ENCODE data around the gene SLC13A4.
"Not testable (repeated sequence)": the region's sequence is repeated elsewhere in the genome, so short reads cannot be mapped to it uniquely, and the experiment has no call there.

SLC13A4 gene

DNA sequence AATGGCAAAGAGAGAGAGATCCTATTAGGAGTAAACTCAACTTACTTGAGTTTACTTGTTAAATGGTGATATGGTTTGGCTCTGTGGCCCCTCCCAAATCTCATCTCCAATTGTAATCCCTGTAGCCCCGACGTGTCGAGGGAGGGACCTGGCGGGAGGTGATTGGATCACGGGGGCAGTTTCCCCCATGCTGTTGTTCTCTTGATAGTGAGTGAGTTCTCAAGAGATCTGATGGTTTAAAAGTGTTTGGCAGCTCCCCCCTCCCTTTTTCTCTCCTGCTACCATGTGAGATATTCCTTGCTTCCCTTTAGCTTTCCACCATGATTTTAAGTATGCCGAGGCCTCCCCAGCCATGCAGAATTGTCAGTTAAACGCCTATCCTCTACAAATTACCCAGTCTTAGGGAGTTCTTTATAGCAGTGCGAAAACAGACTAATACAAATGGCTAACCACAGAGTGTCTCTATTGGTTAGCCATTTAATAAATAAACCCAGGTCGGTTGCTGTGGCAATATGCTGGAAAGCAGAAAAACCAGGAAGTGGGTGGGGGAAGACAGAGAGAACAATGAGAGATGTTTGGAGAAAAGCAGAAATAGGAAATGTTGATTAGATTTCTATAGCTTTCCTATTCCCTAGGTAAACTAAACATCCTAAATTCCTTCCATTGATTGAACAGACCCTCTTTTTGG lies 68.7 kb downstream of the SLC13A4 start:
- no peak for DNase-seq

DNA sequence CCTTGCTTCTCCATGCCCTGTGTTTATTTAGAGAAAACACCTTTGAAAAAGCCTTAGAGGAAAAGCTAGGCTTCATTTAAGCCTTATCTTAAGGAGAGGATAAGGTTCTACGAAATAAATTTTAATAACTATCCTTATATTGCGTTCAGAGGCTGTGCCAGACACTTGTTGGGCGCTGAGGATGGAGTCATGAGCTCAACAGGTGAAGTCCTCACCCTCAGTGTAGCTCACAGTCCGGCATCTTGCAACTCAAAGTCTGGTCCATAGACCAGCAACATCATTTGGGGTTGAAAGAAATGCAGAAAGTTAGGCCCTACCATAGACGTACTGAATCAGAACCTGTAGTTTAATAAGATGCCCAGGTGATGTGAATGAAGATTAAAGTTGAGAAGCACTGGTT lies 69.4 kb downstream of the SLC13A4 start:
- no peak for DNase-seq

DNA sequence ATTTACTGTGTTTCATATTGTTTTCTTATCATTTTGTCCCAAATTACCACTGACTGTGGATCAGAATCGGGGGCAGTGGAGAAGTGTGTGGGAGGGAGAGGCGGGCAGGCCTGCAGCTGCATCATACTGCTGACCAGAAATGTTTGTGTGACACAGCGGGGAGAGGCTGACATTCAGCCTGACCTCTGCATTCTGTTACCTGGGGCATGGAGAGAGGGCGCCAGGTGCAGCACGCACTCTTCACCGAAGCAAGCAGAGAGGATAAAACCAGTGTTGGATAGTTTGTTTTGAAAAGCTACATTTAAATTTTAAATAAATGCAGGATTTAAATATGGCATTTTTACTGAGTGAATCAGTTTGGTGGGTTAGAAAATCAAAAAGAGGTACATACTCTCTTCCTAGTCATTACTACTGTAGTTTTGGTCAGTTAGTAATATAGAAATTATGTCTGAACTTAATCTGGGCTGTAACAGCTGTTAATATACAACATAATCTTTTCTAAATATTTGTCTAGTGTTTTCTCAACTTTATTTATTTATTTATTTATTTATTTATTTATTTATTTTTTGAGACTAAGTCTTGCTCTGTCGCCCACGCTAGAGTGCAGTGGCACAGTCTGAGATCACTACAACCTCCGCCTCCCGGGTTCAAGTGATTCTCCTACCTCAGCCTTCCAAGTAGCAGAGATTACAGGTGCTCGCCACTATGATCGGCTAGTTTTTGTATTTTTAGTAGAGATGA lies 74.5 kb downstream of the SLC13A4 start:
- DNase-seq, result no peak

DNA sequence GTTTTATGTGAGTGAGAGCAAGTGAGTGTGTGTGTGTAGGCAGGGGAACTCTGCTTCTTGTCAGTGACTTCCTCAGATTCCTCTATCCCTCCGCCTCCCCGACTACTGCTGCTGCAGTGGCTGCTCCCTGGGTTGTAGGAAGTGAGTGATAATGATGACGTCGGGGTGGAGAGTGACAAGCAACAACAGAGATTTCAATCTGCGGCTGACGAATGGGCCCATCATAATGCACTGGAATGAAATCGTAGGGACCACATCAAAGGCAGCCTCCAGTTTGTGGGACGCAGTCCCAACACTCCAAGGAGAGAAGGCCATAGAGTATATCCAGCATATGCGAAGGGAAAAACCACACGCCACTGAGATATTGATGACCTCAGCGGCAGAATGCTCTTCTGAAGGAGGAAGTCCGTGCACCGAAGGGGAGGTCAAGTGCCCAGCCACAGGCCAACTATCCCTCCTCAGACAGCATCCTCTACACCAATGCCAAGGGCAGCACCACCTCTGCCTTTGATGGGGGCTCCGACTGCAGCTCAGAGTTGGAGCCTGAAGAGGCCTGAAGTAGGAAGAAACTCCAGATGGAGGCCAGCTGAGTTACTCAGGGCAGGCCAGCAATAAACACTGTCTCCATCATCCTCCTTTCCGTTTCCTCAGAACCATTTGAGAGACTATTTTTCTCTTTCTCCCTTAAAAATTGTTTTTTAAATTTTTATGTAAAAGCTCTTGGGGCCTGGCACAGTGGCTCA lies 77.0 kb downstream of the SLC13A4 start:
- no peak for DNase-seq

DNA sequence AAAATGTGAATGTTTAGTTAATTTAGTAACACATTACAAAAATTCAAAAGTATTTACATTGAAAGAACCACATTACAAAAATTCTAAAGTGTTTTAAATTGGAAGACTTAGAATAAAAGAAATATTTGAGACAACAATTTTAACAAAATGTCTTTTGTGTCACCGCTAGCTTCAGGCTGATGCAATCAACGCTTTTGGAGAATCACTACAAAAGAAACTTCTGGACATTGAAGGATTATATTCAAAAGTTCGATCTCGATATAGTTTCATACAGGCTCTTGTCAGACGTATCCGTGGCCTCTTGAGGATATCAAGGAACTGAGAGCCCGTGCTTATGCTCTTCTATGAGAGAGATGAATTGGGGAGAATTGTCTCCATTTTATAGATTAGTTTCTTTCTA lies 79.8 kb downstream of the SLC13A4 start:
- DNase-seq, result no peak

DNA sequence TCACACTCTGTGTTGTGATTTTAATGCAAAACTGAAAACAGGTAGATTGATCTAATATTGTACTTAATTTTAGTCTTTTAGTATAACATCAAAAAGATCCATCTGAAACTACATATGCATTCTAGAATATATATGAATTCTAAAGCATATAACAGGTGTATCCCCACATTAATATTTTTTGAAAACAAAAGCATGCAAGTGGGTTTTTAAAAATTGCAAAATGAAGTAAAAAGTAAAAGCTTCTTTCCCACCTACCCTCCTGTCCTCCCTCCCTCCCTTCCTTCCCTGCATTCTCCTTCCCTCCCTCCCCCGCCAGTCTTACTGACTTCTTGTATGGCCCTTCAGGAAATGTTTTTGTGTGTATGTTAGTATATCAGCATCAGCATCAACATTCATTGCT lies 80.2 kb downstream of the SLC13A4 start:
- no peak for DNase-seq

DNA sequence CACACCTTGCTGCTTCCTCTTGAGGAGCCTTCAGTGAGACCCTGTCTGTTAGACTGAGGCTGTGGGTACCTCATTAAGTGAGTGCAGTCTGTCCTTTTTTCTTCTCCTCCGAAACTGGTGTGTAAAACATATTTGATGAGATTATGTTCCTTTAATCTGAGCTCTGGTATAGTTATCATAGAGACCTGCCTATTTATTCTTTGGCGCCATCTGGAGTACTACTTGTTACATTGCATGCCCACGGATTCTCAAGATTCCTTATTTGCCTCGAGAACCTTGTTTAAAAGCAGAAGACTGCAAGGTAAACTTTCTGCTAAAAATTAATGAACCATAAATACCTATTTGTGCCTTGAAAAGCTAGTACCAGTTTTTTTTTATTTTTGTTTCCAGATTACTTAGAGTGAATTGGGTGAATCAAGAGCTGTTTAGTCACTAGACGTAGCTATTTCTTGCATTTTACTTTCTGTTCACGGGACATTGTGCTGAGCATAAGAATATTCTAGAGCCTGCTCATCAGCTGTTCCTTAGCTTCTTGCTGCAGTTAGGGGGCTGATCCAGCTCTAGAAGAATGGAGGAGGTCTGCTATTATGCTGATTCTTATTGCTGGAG lies 82.6 kb downstream of the SLC13A4 start:
- DNase-seq, result peak in 2 of 6 experiments; percentile 43 to 48

DNA sequence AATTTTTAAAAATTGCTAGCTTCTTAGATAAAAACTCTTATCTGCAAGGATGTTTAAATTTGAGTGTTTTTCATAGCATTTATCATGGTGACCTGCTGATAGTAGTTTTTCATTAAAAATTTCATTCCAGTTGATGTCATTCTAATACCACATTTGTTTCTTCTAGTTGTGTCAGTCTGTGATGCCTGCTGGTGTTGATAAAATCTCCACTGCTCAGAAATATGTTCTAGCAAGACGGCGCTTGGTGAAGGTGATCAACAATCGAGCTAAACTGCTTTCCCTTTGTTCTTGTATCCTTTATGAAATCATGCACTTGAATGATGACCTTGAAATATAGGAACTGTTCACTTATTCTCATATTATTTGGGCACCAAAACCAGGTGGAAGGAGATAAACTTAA lies 83.3 kb downstream of the SLC13A4 start:
- DNase-seq, result no peak

DNA sequence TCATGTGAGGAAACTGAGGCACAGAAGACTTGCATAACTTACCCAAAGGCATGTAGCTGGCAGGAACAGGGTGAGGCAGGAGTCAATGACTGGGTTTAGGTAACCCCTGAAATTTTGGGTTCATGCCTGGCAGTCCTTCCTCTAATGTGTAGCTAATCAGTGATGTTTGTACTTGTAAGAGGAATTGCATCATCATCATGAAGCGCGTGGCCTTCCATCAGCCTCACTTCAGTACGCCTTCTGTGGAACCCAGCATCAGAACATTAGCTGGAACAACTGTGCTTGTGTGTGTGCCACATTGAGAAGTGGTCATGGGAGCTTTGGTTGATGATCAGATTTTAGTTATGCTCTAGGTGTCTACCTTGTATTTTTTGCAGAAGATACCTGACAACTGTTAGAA lies 83.8 kb downstream of the SLC13A4 start:
- no peak for DNase-seq

DNA sequence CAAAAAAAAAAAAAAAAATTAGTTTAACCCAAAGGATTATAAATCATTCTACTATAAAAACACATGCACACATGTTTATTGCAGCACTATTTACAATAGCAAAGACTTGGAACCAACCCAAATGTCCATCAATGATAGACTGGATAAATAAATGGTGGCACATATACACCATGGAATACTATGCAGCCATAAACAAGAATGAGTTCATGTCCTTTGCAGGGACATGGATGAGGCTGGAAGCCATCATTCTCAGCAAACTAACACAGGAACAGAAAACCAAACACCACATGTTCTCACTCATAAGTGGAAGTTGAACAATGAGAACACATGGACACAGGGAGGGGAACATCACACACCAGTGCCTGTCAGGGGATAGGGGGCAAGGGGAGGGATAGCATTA lies 88.3 kb downstream of the SLC13A4 start:
- not testable (repeated sequence) for DNase-seq

DNA sequence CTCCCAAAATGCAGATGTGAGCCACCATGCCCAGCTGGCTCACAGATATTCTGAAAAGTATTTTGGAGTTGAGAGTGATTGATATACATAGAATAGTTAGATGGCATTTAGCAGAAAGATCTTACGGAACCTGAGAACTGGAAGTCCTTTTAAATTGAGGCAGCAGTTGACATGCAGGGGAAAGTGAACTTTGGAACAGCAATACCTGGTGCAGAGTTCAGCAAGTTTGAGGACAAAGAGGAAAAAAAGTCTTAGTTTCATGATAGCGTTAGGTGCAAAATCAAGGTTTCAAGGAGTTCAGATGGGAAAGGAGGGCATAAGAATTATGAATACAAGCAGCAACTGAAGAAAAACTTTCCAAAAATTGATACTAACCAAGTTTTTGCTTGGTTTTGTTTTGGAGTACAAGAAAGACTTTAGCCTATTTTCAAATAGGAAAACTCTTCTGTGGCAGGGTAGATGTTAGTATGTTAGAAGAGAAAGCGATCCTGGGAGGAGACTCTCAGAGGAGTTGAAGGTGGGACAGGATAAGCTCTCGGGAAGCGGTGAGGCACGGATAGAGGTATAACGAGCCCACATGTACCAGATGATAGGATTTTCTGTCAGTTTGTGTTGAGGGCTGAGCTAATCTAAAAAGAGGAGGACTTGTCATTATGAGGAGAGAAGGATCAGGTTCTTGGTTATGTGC lies 93.7 kb downstream of the SLC13A4 start:
- no peak for DNase-seq
